Occipital lobe (tissue), 3 donors: ENCODE data around the gene FMO1. TPM values are rescaled to one million over a fixed set of nuclear protein-coding genes. Genes with fewer than 3 reads are reported as not detected.
"Not testable (repeated sequence)": the region's sequence is repeated elsewhere in the genome, so short reads cannot be mapped to it uniquely, and the experiment has no call there.

Experiments used
- DNase-seq: peaks from one replicate; lab custom pipeline; 2025; lab: John Stamatoyannopoulos, UW
- small RNA-seq: library from RNA; depleted of rRNA; stranded (forward); fragments of <200 nt; gene quantifications from one replicate; pipeline ENCODE3, GENCODE V24; 2014
- total RNA-seq: library from RNA; depleted of rRNA; stranded (reverse); fragments of >200 nt; gene quantifications from one replicate; pipeline ENCODE4 v1.2.3, GENCODE V29; 2014

Gene FMO1
- total RNA-seq, 1 donor from 2014 or later, result 5.8 TPM

- no peak for DNase-seq
These were observed 32.3 kb downstream of the FMO1 start for GRCh38 chr1:171280599-171280998.

GRCh38 chr1:171286032-171286705, 37.9 kb downstream of the FMO1 start:
- no peak for DNase-seq

GRCh38 chr1:171290621-171291020, 42.3 kb downstream of the FMO1 start:
- DNase-seq, result no peak

GRCh38 chr1:171292799-171293198, 44.5 kb downstream of the FMO1 start:
- no peak for DNase-seq

- not testable (repeated sequence) for DNase-seq
These were observed 47.1 kb downstream of the FMO1 start for GRCh38 chr1:171295383-171295782.

- no peak for DNase-seq
These were observed 47.5 kb downstream of the FMO1 start for GRCh38 chr1:171295821-171296220.

GRCh38 chr1:171296897-171297296, 48.6 kb downstream of the FMO1 start:
- DNase-seq, result no peak

GRCh38 chr1:171298696-171299095, 50.4 kb downstream of the FMO1 start:
- no peak for DNase-seq

- DNase-seq, result no peak
These were observed 51.0 kb downstream of the FMO1 start for GRCh38 chr1:171299342-171299741.

GRCh38 chr1:171300401-171300800, 52.1 kb downstream of the FMO1 start:
- DNase-seq, result no peak

- DNase-seq, result no peak
These were observed 62.4 kb downstream of the FMO1 start for GRCh38 chr1:171310661-171311087.

- DNase-seq, result no peak
These were observed 63.7 kb downstream of the FMO1 start for GRCh38 chr1:171311771-171312558.

- no peak for DNase-seq
These were observed 65.1 kb downstream of the FMO1 start for GRCh38 chr1:171313319-171313834.

- peak; percentile 73 for DNase-seq
These were observed 65.6 kb downstream of the FMO1 start, which contains the start of gene FMO4 for GRCh38 chr1:171313835-171314320. TSS of gene FMO4 (plus strand) at chr1:171314183. CDS start at chr1:171319826, 5,643 bp downstream.

GRCh38 chr1:171329251-171329650, 81.0 kb downstream of the FMO1 start:
- no peak for DNase-seq

GRCh38 chr1:171334024-171334640, 85.8 kb downstream of the FMO1 start:
- DNase-seq, result no peak

Small RNA genes within 50 kb of the gene (small RNA-seq; reads per million reads assigned to genes)
- gene RF00019, result not detected

Other genes starting within 250 kb of the FMO1 start
- gene FMO3, start 157.6 kb upstream of the FMO1 start, total RNA-seq, result not detected
- gene FMO2, start 63.2 kb upstream of the FMO1 start, total RNA-seq, result 0.31 TPM
- gene FMO4, start 65.7 kb downstream of the FMO1 start, total RNA-seq, result 1.9 TPM
- gene PRRC2C, start 237.0 kb downstream of the FMO1 start, total RNA-seq, result 34.2 TPM